Fibroblast of skin of right quadriceps (primary cell): ENCODE data around the gene SULT1C2.
"Not testable (repeated sequence)": the region's sequence is repeated elsewhere in the genome, so short reads cannot be mapped to it uniquely, and the experiment has no call there.

Experiments
- DNase-seq: peaks from one replicate; pipeline ENCODE4 v3.0.0-alpha.2; 2013

SULT1C2 gene

DNA sequence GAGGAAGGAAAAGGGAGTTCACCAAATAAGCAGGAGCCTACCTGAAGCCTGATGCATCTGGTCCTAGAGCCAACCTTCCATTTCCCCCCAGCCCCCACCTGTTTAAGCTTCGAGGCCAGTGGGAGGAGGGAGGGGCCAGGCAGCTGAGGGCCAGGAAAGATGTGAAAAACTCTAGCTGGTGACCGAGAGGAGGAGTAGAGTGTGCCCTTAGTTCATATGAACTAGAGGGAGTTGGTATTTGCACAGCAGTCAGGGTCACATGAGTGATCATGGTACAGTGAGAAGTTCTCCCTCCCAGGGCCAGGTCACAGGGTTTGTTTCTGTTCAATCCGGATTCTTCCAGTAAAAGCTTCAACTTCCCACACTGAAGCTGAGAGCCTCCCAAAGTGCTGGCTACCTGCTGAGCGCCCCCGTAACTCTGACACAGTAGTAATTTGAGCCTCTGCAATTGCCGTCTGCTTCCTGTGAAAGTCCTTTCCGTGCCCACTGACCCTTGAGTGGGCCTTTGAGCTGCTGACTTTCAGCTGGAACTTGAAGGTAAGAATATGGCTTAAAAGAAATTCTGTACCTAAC, at the start of gene SULT1C2:
Gene SULT1C2 (plus strand): TSS at position 362 of the 573 bp plus-strand sequence. CDS start 4,773 bp downstream, outside the sequence.
- DNase-seq, result no peak

DNA sequence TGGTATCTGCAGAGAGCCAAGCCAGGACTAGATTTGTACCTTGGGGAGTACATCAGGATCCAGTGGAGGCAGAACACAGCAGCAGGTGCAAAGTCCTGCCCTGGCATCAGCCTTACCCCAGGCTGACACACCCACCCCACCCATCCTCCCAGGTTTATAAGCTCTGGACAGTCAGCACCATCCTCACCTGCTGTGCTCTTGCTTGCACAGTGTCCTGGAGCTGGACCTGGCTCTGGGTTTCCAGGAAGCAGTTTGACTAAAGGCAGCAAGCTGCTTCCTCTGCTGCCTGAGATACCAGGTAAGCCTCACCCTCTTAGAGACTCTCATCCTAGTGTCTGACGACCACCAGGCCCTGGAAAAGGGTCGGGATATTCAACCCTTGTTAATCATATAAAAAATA, 48.9 kb upstream of the SULT1C2 start, which contains the start of gene SULT1C3:
Gene SULT1C3 (plus strand): TSS at position 183 of the 400 bp plus-strand sequence. CDS start 7,227 bp downstream, outside the sequence.
- no peak for DNase-seq

DNA sequence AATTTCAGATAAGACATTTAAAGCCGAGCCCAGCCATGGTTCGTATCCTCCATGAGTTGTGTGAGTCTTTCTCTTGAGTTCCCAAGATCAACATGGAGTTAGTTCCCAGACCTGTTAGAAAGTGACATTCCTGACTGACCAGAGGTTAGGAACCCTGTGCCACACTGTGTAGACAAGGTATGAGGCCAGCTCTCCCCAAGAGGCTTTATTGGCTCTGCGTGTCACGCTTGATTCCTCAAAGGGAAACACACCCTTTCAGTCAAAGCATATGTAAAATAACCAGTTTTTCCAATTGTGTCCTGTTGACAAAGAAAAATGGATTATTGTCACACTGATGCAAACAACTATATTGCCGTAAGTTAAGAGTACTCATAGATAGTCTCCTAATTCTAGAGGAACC, 47.7 kb upstream of the SULT1C2 start:
- DNase-seq, result no peak

DNA sequence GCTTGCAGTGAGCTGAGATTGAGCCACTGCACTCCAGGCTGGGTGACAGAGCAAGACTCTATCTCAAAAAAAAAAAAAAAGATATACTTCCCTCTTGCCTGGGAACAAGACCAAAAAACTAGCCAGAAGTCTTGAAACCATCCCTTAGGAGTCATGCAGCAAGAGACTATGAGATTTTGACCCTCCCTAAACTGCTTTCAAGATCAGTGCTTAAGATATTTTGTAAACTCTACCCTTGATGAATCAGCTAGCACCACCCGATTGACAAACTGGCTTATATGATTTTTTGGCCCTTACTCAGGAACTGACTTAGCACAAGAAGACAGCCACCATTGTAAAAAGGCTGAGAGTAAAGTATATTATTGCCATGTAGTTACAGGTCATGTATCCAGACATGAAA, 45.1 kb upstream of the SULT1C2 start:
- DNase-seq, result no peak

DNA sequence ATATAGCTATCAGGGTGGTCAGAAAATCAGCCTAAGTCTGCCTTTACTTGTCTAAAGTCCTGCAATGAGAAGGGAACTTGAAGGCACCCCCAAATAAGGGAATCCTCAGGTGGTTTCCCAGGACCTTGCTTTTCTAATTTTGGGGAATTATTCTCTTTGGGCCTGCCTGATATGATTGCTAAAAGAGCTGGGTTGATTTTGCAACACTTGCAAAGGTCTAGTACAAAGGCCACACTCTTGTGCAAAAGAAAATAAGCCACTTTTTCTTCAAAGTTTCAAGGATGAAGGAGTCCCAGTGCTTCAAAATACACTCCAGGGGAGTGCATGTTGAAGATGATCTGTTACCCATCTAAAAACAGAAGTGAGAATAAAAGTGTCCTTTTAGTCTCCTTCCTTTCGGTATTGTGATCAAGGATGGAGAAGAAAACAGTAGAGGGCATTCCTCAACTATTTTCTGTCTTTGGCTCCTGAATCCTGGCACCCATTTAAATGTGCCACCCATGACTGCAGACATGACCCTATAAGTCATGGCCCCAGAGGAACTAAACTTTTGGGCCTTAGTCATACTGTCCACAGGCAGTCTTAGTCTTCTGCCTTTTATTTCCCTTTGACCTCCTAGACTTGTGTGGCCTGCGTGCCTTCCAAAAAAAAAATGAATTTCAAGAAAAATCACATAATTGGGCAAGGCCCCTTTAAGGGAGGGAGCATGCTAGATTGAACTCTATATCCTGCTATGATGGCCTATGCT, 43.9 kb upstream of the SULT1C2 start:
- DNase-seq, result no peak

DNA sequence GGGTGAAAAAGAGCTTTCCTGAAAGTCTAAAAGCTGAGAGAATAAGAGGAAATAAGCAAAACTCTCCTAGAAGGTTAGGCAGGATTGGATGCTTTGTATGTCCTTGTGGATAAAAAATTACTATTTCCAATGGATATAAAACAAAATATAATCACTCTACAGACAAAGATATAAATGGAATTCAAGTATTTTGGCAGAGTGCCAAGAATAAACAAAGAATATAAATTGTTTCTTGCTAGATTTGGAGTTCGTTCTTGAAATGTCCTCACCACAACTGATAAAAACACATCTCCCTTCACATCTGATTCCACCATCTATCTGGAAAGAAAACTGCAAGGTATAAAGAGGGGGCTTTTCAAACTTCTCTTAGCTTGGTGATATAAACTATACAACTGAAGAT, 35.6 kb upstream of the SULT1C2 start:
- no peak for DNase-seq

DNA sequence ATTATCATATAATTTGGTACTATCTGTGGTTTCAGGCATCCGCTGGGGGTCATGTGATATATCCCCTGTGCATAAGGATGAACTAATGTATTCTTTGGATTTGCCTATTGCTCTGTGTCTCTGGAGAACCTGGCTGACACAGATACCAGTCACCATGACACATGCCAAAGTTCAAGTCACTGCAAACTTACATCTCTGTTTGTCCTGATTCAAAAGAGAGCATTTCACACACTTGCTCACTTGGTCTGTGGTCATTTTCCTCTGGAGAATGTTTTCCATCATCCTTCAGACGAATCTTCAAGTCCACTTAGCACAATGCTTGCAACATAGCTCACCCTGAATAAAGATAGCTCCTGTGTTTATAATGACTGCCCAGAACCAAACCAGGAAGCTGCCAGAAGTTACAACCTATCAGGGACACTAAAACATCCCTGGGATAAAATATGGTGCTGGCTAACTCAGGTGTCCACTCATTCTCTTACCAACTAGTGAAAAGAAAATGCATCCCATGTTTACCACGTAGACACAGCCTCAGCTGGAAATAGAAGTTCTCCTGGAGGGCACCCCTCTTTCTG, 30.9 kb upstream of the SULT1C2 start:
- peak; percentile 3 for DNase-seq

DNA sequence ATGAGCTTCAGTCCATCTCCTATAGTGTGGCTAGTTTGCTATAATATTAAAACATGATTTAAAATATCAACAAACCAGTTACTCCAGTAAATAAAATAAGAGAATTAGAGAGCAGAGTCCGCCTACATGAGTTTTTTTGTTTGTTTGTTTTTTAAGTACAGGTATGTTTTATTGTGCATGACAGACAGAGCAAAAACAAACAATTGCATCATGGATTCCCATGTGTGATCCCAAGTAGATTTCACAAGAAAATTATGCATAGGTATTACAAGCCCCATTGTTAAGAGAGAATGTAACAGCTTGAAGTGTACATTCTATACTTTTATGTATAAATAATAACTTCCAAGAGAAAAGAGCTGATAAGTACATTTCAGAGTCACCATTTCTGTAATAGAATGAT, 27.9 kb upstream of the SULT1C2 start:
- DNase-seq, result no peak

DNA sequence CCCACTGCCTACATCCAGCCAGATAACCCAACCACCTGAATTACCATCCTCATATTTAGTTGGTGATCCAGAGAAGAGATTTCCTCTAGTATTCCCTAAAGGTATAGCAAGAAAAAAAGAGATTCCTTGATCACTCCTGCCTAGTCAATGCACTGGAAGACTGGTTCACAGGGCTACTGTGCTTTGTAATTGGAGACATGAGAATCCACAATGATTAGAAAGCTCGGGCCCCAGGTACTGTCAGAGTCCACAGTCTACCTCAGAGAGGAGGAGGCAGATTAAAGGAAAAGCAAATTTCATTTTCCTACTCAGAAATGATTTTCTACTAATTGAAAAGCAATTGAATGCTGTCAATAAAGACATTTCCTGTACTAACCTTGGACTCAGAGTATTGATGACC, 26.7 kb upstream of the SULT1C2 start:
- DNase-seq, result no peak

DNA sequence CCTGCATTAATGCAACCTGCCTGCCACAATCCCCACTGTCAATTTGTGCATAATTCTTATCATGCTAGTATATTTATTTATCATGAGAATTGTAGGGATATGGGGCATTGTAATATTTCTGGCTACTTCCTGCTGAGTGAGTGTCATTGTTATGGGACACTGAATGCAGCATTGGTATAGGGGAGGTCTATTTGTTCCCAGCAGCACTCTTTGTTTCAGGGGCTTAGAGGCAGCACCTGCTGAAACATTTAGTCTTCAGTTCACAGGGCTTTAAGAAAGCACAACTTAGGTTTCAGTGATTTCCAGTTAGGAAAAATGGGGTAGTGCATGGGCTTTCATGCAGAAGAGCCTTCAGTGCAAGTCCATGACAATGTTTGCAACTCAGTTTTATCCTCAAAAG, 25.3 kb upstream of the SULT1C2 start:
- DNase-seq, result no peak

DNA sequence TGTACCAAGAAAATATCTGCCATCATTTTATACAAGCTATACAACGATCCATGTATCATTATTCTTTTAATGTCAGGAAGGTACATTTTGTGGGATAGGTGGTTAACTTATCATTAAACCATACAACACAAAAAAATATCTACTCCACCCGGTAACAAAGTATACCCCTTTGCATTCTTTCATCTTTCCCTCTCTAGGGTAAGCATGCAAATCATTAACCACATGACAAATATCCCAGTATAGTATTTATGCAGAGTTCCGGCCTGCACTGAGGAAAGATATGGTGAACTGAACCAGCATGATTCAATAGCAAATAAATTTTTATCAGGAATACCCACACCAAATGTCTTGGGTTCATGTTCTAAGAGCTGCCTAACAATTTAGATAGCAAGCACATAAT, 22.5 kb upstream of the SULT1C2 start:
- DNase-seq, result no peak

DNA sequence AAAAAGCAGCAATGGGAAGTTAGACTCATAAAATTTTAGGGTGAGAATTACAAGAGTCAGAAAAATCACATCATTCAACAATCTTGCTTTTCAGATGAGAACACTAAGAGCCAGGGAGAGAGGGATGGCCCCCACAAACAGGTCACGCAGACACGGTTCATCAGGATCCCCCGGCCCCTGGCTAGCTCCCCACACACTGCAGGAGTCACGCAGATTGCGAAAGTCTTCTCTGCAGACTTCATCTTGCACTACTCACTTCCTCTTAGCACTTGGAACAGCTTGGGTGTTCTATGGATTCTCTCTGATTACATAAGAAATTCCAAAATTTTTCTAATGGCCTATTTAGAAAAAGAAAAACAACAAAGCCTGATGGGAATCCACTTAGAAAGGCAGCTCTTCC, 21.6 kb upstream of the SULT1C2 start:
- peak; percentile 54 for DNase-seq

DNA sequence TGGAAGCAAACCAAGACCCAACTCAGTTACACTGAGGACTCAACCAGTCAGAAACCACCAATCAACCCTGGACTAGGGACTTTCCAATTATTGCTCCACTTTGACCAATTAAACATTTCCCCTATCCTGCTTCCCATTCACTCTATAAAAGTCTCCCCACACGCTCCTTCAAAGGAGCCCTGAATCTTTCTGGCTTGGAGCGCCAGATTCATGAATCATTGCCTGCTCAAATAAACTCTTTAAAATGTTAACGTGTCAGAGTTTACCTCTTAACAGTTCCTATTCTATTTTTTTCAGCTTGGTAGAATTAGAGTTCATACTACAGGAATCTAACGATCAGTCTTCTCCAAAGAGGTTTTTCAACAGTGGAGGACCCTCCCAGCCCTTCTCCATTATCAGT, 20.7 kb upstream of the SULT1C2 start:
- peak; percentile 72 for DNase-seq

DNA sequence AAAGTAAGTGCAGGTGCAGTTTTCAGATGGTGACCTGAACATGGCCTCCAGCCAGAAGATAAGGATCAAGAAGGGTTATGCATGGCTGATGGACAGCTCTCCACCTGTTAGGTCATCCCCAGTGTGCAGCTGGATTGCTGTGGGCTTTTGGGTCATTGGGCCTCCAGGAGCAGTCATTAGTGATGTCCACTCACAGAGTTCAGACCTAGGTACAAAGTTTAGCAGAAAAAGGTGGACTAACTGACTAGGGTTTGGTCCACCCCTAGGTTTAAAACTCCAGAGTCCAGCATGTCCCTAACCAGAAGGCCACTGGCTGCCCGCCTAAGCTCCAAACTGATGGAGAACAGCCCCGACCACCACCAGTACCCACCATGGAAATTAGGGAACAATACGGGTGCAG, 18.3 kb upstream of the SULT1C2 start:
- no peak for DNase-seq

DNA sequence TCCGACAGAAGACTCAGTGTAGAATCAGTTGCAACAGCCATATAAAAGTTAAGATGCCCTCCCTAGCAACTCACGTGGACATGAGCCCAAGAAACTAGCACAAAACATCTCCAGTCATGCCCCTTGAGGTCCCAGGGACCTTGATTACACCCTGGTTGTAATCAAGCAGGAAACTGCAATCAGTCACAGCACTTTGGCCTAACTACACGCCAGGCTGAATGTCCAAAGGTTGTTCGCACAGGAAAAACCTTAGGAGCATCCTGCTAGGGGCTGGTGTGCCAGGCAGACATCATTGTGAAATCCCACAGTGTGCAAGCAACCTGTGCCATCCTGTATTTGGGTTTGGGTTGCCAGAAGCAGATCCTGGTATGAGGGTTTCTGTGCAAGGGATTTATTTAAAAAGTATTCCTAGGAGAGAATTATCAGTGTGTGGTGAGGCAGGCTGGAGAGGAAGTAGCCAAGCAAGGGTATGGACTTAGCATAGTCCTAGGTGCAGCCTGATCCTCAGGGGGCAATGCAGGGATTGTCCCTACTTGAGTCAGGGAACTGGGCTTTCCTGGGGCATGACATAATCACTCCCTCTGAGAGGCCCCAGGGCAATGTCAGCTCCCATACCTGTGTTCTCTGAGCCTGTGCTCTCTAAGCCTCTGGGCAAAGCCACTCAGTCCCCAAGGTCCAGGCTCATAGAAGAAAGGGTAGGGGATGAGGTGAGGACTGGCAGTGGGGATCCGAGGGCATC, 17.8 kb upstream of the SULT1C2 start:
- no peak for DNase-seq

DNA sequence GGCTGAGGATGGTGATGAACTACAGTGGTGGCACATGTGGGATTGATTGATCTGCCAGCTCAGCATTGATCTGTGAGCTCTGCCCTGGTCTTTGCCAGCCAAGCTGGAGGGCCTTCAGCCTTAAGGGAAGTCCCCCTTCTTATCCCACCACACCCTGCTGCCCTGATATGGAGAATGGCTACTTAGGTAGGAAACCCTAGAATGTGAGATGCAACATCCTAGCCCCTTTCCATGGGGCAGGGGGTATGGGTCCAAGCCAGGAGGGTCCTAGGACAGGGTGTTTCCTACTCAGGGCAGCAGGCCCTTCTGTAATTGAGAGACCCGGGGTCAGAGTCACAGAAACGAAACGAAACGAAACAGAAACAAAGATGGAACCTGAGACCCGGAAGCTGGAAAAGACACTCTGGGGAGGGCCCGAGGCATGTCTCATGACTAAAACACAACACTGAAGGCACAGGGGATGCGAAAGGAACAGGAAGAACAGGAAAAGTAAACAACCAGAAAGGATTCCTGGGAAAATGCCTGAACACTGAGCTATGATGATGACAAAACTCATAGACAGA, 16.9 kb upstream of the SULT1C2 start:
- peak; percentile 26 for DNase-seq

DNA sequence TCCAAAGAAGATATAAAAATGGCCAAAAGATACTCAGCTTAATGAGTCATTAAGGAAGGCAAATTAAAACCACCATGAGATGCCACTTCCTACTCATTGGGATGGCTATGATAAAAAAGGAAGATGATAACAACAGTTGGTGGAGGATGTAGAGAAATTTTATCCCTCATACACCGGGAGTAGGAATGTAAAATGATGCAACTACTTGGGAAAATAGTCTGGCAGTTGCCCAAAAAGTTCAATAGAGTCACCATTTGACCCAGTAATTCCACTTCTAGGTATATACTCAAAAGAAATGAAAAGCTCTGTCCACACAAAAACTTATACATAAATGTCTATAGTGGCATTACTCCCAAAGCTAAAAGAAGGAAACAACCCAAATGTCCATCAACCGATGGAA, 10.1 kb upstream of the SULT1C2 start:
- peak; percentile 45 for DNase-seq

DNA sequence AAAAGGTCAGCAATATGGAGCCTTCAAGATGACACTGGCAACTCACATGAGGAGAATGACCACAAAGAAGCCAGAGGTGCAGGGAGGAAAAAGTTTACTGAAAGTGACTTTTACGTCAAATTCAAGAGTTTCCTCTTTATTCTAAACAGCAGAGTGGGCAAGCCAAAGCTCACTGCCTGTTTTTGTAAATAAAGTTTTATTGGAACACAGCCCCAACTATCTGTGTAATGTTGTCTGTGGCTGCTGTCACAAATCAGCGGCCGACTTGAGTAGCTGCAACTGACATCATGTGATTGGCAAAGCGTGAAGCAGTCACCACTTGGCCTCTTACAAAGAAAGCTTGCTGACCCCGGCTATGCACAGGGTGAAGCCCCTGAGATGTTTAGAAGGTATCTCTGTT, 9.2 kb upstream of the SULT1C2 start:
- no peak for DNase-seq

DNA sequence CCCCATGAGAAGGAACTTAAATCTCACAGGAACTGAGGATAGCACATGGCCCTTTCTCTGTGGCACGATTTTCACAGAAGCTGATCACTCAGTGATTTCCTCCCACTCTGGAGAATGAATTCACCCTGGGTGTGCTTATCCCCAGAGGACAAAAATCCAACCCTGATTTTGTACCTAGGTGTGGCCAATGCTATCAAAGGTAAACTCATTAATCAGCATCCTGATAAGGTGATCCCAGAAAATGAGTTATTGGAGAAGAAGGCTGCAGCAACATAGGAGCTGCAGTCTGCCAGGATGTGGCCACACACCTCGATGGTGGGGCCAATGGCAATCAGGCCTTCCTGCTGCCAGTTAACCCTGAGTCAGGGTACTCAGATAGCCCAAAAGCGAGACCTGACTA, 8.2 kb upstream of the SULT1C2 start:
- DNase-seq, result no peak

DNA sequence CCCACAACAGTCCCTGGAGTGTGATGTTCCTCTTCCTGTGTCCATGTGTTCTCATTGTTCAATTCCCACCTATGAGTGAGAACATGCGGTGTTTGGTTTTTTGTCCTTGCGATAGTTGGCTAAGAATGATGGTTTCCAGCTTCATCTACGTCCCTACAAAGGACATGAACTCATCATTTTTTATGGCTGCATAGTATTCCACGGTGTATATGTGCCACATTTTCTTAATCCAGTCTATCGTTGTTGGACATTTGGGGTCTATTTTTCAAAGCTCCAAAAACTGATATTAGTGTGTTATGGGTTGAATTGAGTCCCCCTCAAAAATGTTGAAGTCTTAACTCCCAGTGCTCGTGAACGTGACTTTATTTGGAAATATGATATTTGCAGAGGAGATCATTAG, 4.1 kb upstream of the SULT1C2 start:
- DNase-seq, result not testable (repeated sequence)

DNA sequence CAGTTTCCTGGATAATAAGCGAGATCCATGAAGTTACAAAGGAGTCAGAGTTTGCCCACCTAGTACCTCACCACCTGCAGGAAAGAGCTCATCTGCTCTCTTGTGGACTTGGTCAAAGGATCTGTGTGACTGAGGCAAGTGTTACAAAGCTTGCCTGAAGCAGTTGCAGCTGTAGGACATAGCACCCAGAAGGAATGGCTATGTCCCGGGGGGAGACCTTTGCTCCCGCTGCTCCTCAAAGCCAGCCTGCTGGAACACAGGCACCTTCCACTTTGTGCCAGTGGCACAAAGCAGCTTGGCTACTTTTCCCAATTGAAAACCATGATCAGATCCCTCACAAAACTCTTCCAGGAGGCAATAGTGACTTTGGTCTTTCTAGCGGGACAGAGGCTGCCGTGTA, 3.1 kb upstream of the SULT1C2 start:
- no peak for DNase-seq

DNA sequence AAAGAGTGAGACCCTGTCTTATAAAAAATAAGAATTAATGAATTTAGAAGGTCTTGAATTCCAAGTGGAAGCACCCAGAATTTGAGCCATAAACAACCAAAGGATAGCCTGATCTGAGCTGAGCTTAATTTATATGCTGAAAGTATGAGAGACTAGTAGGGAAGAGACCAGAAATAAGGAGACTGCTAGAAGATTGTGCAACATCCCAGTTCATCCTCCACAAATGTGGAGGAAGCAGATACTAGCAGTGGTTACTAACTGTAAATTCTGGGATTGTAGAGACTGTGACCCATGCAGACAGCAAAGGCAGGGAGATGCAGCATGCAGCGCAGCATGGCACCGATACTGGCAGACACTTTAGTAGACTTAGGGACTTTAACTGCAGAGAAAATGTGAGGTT, 1.5 kb upstream of the SULT1C2 start:
- no peak for DNase-seq

DNA sequence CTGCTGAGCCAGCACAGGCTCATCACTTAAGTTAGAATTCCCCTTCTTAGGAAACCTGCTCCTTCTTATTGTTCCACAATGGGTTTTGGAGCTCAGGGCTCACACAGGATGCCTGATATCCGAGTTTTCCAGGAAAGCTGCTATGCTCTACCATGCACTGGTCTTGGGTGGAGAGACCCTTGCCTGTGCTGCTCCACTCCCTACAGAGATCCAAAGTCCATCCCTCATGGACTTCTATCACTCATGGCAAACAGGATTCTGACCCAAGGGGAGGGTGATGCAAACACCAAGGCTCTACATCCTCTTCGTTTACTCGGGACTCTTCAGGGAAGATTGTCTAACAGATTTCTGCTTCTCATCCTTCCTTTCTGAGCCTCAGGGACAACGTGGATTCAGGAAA, 5.2 kb downstream of the SULT1C2 start:
- no peak for DNase-seq
